ENCODE data around the gene DNAJC16. TPM values are rescaled to one million over a fixed set of nuclear protein-coding genes. Genes with fewer than 3 reads are reported as not detected.

The DNAJC16 gene
- polyA plus RNA-seq, 4 donors = 1.6 to 34.0 (median 4.0) TPM

DNA sequence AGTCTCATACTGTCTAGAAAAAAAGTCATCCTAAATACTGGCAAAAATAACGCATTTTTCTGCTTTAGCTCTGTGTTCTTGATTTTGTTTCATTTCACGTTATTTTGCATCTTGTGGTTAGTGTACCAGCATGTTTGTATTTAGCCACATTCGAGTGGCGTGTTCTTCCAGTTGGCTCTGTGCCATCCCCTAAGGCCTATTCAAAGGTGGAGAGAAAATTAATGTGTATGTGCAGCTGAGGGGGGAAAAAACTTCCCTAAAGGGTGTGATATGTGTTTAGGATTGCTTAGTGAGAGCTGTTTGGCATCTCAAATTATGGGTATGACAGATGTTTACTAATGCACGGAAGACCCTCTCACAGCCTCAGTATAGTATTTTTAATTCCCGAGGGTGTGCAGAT is 12.1 kb downstream of the DNAJC16 start:
- no peak for FAIRE-seq
- H3K9me3 ChIP-seq (ENCODE audit: control insufficient read depth in 2 of 2, insufficient read depth in 1 of 2, low read depth in 1 of 2, low read length in 1 of 2) = no peaks in the 10 kb centered on the region
- no peaks in the 10 kb centered on the region for H3K27me3 ChIP-seq (ENCODE audit: control insufficient read depth in 3 of 3, insufficient read depth in 3 of 3, low read length in 3 of 3)
- no peak overlapping the region for H3K27ac ChIP-seq (ENCODE audit: low read depth in 1 of 3, low read length in 2 of 3)
- WGBS, 3 donors = 82 to 89% (median 87%) methylated on average over 6 of the region's 6 CpGs
- H3K4me3 ChIP-seq (ENCODE audit: low read depth in 1 of 3, low read length in 3 of 3) = no peak overlapping the region
- no peak for DNase-seq
- H3K4me1 ChIP-seq (ENCODE audit: control insufficient read depth in 3 of 3, insufficient read depth in 2 of 3, low read depth in 1 of 3, low read length in 2 of 3) = no peaks in the 10 kb centered on the region
- peaks cover 8 to 58% (median 18%) of the 10 kb centered on the region in 3 donors for H3K36me3 ChIP-seq (ENCODE audit: control insufficient read depth in 3 of 3, insufficient read depth in 2 of 3, low read depth in 1 of 3, low read length in 3 of 3)

DNA sequence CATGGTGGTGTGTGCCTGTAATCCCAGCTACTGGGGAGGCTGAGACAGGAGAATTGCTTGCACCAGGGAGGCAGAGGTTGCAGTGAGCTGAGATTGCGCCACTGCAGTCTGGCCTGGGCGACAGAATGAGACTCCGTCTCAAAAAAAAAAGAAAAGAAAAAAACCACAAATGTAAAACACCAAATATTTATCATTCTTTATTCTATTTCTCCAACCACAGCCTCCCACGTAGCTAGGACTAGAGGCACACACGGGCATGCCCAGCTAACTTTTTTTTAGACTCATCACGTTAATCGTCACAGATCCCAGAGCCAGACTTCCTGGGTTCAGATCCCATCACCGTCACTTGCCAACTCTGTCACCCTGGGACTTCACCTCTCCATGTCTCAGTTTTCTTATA is 13.5 kb downstream of the DNAJC16 start:
- Histone ChIP-seq H3K4me3 (ENCODE audit: low read depth in 1 of 3, low read length in 3 of 3) (no peak overlapping the region), H3K27me3 (ENCODE audit: control insufficient read depth in 3 of 3, insufficient read depth in 3 of 3, low read length in 3 of 3) (no peaks in the 10 kb centered on the region), H3K36me3 (ENCODE audit: control insufficient read depth in 3 of 3, insufficient read depth in 2 of 3, low read depth in 1 of 3, low read length in 3 of 3) (peaks cover 8 to 57% (median 20%) of the 10 kb centered on the region in 3 donors), H3K9me3 (ENCODE audit: control insufficient read depth in 2 of 2, insufficient read depth in 1 of 2, low read depth in 1 of 2, low read length in 1 of 2) (no peaks in the 10 kb centered on the region), H3K4me1 (ENCODE audit: control insufficient read depth in 3 of 3, insufficient read depth in 2 of 3, low read depth in 1 of 3, low read length in 2 of 3) (no peaks in the 10 kb centered on the region), H3K27ac (ENCODE audit: low read depth in 1 of 3, low read length in 2 of 3) (no peak overlapping the region)
- FAIRE-seq = no peak
- WGBS, 3 donors = 89 to 95% (median 90%) methylated on average over 8 of the region's 8 CpGs
- no peak for DNase-seq

DNA sequence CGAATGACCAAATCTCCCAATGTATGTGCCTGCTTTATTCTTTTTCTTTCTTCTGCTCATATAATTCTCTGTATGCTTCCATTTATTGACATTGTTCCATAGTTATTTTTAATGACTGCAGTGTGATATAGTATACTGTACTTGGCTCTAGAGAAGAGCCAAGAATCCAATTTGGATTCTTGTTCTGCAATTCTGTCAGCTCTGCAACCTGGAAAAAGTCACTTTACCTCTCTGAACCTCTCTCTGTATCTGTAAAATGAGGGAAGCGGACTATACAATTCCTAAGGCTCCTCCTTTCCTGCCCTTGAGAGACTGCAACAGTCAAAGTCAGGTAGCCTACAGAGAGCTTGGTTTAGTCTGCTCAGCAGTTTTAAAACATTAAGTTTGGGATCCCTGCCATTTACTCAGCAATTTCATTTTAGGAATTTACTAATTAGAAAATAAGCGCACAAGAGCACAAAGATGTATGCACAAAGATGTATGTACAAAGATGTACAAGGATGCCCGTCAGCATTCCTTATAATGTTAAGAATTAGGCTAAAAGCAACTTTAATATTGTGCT is 14.7 kb downstream of the DNAJC16 start:
- Histone ChIP-seq H3K27ac (ENCODE audit: low read depth in 1 of 3, low read length in 2 of 3) (no peak overlapping the region), H3K9me3 (ENCODE audit: control insufficient read depth in 2 of 2, insufficient read depth in 1 of 2, low read depth in 1 of 2, low read length in 1 of 2) (no peaks in the 10 kb centered on the region), H3K4me3 (ENCODE audit: low read depth in 1 of 3, low read length in 3 of 3) (no peak overlapping the region), H3K27me3 (ENCODE audit: control insufficient read depth in 3 of 3, insufficient read depth in 3 of 3, low read length in 3 of 3) (no peaks in the 10 kb centered on the region), H3K4me1 (ENCODE audit: control insufficient read depth in 3 of 3, insufficient read depth in 2 of 3, low read depth in 1 of 3, low read length in 2 of 3) (no peaks in the 10 kb centered on the region), H3K36me3 (ENCODE audit: control insufficient read depth in 3 of 3, insufficient read depth in 2 of 3, low read depth in 1 of 3, low read length in 3 of 3) (peaks cover 11 to 55% (median 23%) of the 10 kb centered on the region in 3 donors)
- FAIRE-seq = no peak
- no peak for DNase-seq
- 73 to 95% (median 83%) methylated on average over 4 of the region's 4 CpGs for whole genome bisulfite sequencing, 3 donors

DNA sequence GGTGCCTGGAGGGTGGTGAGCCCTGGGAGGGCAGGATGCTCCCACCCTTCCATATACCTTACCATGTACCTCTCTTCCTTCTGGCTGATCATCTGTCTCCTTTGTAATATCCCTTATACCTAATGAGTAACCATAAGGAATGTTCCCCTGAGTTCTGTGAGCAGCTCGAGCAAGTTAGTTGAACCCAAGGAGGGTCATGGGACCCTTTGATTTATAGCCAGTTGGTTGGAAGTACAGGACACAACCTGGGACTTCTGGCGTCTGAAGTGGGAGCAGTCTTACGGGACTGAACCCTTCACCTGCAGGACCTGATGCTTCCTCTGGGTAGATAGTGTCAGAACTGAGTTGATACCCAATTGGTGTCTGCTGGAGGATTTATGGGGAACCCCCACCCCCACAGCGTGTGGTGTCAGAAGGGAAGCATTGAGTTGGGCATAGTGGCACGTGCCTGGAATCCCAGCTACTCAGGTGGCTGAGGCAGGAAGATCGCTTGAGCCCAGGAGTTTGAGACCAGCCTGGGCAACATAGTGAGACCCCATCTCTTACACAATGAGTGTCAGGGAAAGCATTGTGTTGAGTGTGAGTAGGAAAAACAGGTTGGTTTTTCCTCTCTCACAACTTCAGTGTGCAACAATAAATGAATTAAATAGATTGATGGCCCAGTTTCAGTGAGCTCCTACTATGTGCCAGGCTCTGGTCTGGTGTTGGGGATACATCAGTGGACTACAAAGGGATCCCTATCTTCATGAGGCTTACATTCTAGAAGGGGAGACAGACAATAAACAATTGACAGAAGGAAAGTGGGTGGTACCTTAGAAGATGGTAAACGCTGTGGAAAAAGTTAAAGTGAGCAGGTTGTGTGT is 16.0 kb downstream of the DNAJC16 start:
- Histone ChIP-seq H3K9me3 (ENCODE audit: control insufficient read depth in 2 of 2, insufficient read depth in 1 of 2, low read depth in 1 of 2, low read length in 1 of 2) (no peaks in the 10 kb centered on the region), H3K27ac (ENCODE audit: low read depth in 1 of 3, low read length in 2 of 3) (no peak overlapping the region), H3K4me3 (ENCODE audit: low read depth in 1 of 3, low read length in 3 of 3) (no peak overlapping the region), H3K27me3 (ENCODE audit: control insufficient read depth in 3 of 3, insufficient read depth in 3 of 3, low read length in 3 of 3) (no peaks in the 10 kb centered on the region), H3K4me1 (ENCODE audit: control insufficient read depth in 3 of 3, insufficient read depth in 2 of 3, low read depth in 1 of 3, low read length in 2 of 3) (no peaks in the 10 kb centered on the region), H3K36me3 (ENCODE audit: control insufficient read depth in 3 of 3, insufficient read depth in 2 of 3, low read depth in 1 of 3, low read length in 3 of 3) (peaks cover 6 to 57% (median 22%) of the 10 kb centered on the region in 3 donors)
- 84 to 97% (median 89%) methylated on average over 7 of the region's 7 CpGs for WGBS, 3 donors
- FAIRE-seq = no peak
- DNase-seq = no peak

GRCh38 chr1:15543251-15543588 is 16.6 kb downstream of the DNAJC16 start:
- Histone ChIP-seq H3K4me1 (ENCODE audit: control insufficient read depth in 3 of 3, insufficient read depth in 2 of 3, low read depth in 1 of 3, low read length in 2 of 3) (no peaks in the 10 kb centered on the region), H3K4me3 (ENCODE audit: low read depth in 1 of 3, low read length in 3 of 3) (no peak overlapping the region), H3K9me3 (ENCODE audit: control insufficient read depth in 2 of 2, insufficient read depth in 1 of 2, low read depth in 1 of 2, low read length in 1 of 2) (no peaks in the 10 kb centered on the region), H3K27me3 (ENCODE audit: control insufficient read depth in 3 of 3, insufficient read depth in 3 of 3, low read length in 3 of 3) (no peaks in the 10 kb centered on the region), H3K36me3 (ENCODE audit: control insufficient read depth in 3 of 3, insufficient read depth in 2 of 3, low read depth in 1 of 3, low read length in 3 of 3) (peaks cover 6 to 56% (median 27%) of the 10 kb centered on the region in 3 donors), H3K27ac (ENCODE audit: low read depth in 1 of 3, low read length in 2 of 3) (no peak overlapping the region)
- FAIRE-seq (no peak), DNase-seq (no peak)
- WGBS, 3 donors = 91 to 97% (median 95%) methylated on average over 5 of the region's 5 CpGs

- 93 to 96% (median 94%) methylated on average over 12 of the region's 12 CpGs for WGBS, 3 donors
- Histone ChIP-seq H3K4me1 (ENCODE audit: control insufficient read depth in 3 of 3, insufficient read depth in 2 of 3, low read depth in 1 of 3, low read length in 2 of 3) (no peaks in the 10 kb centered on the region), H3K27ac (ENCODE audit: low read depth in 1 of 3, low read length in 2 of 3) (no peak overlapping the region), H3K36me3 (ENCODE audit: control insufficient read depth in 3 of 3, insufficient read depth in 2 of 3, low read depth in 1 of 3, low read length in 3 of 3) (peaks cover 6 to 53% (median 26%) of the 10 kb centered on the region in 3 donors), H3K27me3 (ENCODE audit: control insufficient read depth in 3 of 3, insufficient read depth in 3 of 3, low read length in 3 of 3) (no peaks in the 10 kb centered on the region), H3K4me3 (ENCODE audit: low read depth in 1 of 3, low read length in 3 of 3) (no peak overlapping the region), H3K9me3 (ENCODE audit: control insufficient read depth in 2 of 2, insufficient read depth in 1 of 2, low read depth in 1 of 2, low read length in 1 of 2) (no peaks in the 10 kb centered on the region)
- DNase-seq (no peak), FAIRE-seq (no peak)
Measured at GRCh38 chr1:15543589-15544568, 17.2 kb downstream of the DNAJC16 start.

DNA sequence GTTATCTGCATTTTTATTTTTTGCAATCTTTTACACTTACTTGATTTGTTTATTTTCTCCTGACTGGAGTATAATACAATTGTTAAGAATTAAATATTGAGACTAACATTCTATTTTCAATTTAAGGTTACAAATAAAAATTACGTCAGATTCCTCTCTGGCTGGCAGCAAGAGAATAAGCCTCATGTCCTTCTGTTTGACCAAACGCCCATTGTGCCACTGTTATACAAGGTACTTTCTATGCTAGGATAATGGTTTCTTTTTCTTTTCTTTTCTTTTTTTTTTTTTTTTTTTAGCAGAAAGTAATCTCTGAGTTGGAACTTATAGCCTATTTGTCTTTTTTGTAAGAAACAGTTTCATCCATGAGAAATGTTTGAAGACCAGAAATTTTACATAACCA is 20.0 kb downstream of the DNAJC16 start:
- Histone ChIP-seq H3K36me3 (ENCODE audit: control insufficient read depth in 3 of 3, insufficient read depth in 2 of 3, low read depth in 1 of 3, low read length in 3 of 3) (peaks cover 4 to 44% (median 25%) of the 10 kb centered on the region in 3 donors), H3K4me3 (ENCODE audit: low read depth in 1 of 3, low read length in 3 of 3) (no peak overlapping the region), H3K4me1 (ENCODE audit: control insufficient read depth in 3 of 3, insufficient read depth in 2 of 3, low read depth in 1 of 3, low read length in 2 of 3) (no peaks in the 10 kb centered on the region), H3K27me3 (ENCODE audit: control insufficient read depth in 3 of 3, insufficient read depth in 3 of 3, low read length in 3 of 3) (no peaks in the 10 kb centered on the region), H3K27ac (ENCODE audit: low read depth in 1 of 3, low read length in 2 of 3) (no peak overlapping the region), H3K9me3 (ENCODE audit: control insufficient read depth in 2 of 2, insufficient read depth in 1 of 2, low read depth in 1 of 2, low read length in 1 of 2) (no peaks in the 10 kb centered on the region)
- 91 to 93% (median 93%) methylated on average over 2 of the region's 2 CpGs for WGBS, 3 donors
- FAIRE-seq = no peak
- DNase-seq = no peak

DNA sequence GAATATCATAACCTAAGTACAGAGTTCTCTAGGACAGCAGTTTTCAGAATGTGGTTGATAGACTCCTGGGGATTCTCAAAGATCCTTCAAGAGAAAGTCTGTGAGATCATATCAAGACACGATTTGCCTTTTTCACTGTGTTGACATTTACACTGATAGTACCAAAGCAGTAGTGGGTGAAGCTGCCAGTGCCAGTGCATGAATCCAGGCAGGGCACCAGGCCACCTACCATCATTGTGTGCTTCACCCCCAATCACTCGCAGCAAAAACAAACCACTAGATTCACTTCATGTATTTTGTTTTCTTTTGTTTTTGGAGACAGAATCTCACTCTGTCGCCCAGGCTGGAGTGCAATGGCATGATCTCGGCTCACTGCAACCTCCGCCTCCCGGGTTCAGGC is 23.9 kb downstream of the DNAJC16 start:
- FAIRE-seq (no peak), DNase-seq (no peak)
- Histone ChIP-seq H3K36me3 (ENCODE audit: control insufficient read depth in 3 of 3, insufficient read depth in 2 of 3, low read depth in 1 of 3, low read length in 3 of 3) (peaks cover 0 to 41% (median 15%) of the 10 kb centered on the region in 3 donors), H3K4me3 (ENCODE audit: low read depth in 1 of 3, low read length in 3 of 3) (no peak overlapping the region), H3K4me1 (ENCODE audit: control insufficient read depth in 3 of 3, insufficient read depth in 2 of 3, low read depth in 1 of 3, low read length in 2 of 3) (no peaks in the 10 kb centered on the region), H3K27me3 (ENCODE audit: control insufficient read depth in 3 of 3, insufficient read depth in 3 of 3, low read length in 3 of 3) (no peaks in the 10 kb centered on the region), H3K27ac (ENCODE audit: low read depth in 1 of 3, low read length in 2 of 3) (no peak overlapping the region), H3K9me3 (ENCODE audit: control insufficient read depth in 2 of 2, insufficient read depth in 1 of 2, low read depth in 1 of 2, low read length in 1 of 2) (no peaks in the 10 kb centered on the region)
- WGBS, 3 donors = 83 to 87% (median 87%) methylated on average over 6 of the region's 6 CpGs

Data from small intestine (tissue), 7 donors.